Endometrium (tissue), 2 donors: ENCODE data around the gene RAVER1.
"Not testable (repeated sequence)": the region's sequence is repeated elsewhere in the genome, so short reads cannot be mapped to it uniquely, and the experiment has no call there.

Experiments used
- FAIRE-seq: peaks from 2 replicates; lab custom pipeline; 2012; peaks lifted over from hg19 to GRCh38; lab: Jason Lieb, UNC
- donor health status: control.
- donor health status: control.

Gene RAVER1

DNA sequence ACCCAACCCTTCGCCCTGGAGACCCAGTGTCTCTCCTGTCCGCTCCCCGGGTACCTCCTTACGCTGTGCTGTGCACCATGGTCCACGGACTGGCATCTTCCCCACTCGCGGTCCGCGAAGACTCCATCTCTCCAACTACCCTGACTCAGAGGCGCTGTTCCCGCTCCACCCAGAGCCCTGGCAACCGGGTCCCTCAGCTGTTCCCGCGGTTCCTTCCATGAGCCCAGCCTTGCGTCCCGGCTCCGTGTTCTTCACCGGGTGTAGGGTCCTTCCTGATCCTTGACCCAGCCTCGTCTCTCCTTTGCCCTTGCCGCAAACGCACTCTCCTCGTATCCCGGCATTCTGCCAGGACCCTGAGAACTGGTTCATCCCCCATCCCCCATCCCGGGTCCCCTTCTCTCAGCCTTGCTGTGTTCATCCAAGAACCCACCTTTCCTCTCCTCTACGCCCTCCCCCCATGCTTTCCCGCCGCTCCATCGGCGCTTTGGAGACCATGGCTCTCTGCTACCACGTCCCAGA lies 42.9 kb downstream of the RAVER1 start:
- FAIRE-seq: no peak

DNA sequence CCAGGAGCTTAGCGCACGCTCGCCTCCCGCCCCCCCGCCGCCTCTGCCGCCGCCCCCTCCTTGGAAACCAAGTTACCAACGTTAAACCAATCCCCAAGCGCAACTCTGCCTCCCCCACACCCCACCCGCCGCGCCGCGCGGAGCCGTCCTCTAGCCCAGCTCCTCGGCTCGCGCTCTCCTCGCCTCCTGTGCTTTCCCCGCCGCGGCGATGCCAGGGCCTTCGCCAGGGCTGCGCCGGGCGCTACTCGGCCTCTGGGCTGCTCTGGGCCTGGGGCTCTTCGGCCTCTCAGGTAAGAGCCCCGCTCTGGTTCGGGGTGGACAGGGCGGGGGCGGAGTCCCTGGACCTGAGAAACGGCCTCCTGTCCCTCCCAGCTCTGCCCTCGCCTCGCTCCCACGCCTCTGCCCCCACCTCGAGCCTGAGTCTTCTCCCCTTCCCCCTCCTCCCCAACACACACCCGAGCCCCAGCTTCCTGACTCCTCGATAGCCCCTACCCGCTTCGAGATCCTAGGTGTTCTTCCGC lies 43.4 kb downstream of the RAVER1 start, which contains the start of gene ICAM5:
Gene ICAM5, plus strand, starts transcription at position 117 of the 521 bp plus-strand sequence. Its CDS starts 92 bp downstream, at position 209.
- no peak for FAIRE-seq

DNA sequence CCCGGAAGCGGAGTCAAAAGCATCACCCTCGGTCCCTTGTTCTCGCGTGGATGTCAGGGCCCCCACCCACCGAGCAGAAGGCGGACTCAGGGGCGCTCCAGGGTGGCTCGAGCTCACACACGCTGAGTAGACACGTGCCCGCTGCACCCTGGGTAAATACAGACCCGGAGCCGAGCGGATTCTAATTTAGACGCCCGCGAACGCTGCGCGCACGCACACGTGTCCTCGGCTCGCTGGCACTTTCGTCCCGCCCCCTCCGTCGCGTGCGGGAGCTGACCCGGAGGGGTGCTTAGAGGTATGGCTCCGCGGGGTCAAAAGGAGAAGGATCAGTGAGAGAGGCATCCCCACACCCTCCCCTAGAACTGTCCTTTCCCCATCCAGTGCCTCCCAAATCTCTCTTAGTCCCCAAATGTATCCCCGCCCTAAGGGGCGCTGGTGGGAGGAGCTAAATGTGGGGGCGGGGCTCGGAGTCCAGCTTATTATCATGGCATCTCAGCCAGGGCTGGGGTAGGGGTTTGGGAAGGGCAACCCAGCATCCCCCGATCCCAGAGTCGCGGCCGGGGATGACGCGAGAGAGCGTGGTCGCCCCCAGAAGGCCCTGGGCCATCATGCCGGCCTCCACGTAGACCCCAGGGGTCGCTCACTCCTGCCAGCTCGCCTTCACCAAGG lies 44.0 kb downstream of the RAVER1 start:
- FAIRE-seq: no peak

DNA sequence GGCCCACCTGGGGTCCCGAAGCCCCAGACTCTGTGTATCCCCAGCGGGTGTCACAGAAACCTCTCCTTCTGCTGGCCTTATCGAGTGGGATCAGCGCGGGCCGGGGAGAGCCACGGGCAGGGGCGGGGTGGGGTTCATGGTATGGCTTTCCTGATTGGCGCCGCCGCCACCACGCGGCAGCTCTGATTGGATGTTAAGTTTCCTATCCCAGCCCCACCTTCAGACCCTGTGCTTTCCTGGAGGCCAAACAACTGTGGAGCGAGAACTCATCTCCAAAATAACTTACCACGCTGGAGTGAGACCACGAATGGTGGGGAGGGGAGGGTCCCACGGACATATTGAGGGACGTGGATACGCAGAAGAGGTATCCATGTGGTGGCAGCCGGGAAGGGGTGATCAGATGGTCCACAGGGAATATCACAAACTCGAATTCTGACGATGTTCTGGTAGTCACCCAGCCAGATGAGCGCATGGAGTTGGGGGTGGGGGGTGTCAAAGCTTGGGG lies 44.6 kb downstream of the RAVER1 start:
- no peak for FAIRE-seq

DNA sequence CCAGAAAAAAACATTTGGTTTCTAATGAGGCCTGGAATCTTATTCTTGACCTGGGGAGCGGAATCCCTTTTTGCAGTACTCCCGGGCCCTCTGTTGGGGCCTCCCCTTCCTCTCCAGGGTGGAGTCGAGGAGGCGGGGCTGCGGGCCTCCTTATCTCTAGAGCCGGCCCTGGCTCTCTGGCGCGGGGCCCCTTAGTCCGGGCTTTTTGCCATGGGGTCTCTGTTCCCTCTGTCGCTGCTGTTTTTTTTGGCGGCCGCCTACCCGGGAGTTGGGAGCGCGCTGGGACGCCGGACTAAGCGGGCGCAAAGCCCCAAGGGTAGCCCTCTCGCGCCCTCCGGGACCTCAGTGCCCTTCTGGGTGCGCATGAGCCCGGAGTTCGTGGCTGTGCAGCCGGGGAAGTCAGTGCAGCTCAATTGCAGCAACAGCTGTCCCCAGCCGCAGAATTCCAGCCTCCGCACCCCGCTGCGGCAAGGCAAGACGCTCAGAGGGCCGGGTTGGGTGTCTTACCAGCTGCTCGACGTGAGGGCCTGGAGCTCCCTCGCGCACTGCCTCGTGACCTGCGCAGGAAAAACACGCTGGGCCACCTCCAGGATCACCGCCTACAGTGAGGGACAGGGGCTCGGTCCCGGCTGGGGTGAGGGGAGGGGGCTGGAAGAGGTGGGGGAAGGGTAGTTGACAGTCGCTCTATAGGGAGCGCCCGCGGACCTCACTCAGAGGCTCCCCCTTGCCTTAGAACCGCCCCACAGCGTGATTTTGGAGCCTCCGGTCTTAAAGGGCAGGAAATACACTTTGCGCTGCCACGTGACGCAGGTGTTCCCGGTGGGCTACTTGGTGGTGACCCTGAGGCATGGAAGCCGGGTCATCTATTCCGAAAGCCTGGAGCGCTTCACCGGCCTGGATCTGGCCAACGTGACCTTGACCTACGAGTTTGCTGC lies 46.3 kb downstream of the RAVER1 start, which contains the start of gene ICAM4:
Gene ICAM4, plus strand, starts transcription at position 153 of the 935 bp plus-strand sequence. Its CDS starts 58 bp downstream, at position 211.
- FAIRE-seq: no peak

DNA sequence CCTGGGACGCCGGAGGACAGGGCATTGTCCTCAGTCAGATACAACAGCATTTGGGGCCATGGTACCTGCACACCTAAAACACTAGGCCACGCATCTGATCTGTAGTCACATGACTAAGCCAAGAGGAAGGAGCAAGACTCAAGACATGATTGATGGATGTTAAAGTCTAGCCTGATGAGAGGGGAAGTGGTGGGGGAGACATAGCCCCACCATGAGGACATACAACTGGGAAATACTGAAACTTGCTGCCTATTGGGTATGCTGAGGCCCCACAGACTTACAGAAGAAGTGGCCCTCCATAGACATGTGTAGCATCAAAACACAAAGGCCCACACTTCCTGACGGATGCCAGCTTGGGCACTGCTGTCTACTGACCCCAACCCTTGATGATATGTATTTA lies 47.9 kb downstream of the RAVER1 start:
- FAIRE-seq: no peak

DNA sequence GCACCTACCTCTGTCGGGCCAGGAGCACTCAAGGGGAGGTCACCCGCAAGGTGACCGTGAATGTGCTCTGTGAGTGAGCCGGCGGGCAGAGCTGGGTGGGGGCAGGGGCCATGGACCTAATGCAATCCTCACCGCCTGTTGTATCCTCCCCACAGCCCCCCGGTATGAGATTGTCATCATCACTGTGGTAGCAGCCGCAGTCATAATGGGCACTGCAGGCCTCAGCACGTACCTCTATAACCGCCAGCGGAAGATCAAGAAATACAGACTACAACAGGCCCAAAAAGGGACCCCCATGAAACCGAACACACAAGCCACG lies 48.4 kb downstream of the RAVER1 start:
- FAIRE-seq: no peak

DNA sequence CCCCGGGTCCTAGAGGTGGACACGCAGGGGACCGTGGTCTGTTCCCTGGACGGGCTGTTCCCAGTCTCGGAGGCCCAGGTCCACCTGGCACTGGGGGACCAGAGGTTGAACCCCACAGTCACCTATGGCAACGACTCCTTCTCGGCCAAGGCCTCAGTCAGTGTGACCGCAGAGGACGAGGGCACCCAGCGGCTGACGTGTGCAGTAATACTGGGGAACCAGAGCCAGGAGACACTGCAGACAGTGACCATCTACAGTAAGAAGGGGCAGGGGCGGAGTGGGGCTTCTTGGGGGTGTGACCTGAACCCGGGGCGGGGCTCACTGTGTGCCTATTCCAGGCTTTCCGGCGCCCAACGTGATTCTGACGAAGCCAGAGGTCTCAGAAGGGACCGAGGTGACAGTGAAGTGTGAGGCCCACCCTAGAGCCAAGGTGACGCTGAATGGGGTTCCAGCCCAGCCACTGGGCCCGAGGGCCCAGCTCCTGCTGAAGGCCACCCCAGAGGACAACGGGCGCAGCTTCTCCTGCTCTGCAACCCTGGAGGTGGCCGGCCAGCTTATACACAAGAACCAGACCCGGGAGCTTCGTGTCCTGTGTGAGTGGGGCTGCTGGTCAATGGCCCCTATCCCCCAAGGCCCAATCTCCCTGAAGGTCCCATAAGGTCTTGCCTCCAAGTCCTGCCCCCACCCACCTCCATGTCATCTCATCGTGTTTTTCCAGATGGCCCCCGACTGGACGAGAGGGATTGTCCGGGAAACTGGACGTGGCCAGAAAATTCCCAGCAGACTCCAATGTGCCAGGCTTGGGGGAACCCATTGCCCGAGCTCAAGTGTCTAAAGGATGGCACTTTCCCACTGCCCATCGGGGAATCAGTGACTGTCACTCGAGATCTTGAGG lies 49.0 kb downstream of the RAVER1 start:
- FAIRE-seq: no peak

DNA sequence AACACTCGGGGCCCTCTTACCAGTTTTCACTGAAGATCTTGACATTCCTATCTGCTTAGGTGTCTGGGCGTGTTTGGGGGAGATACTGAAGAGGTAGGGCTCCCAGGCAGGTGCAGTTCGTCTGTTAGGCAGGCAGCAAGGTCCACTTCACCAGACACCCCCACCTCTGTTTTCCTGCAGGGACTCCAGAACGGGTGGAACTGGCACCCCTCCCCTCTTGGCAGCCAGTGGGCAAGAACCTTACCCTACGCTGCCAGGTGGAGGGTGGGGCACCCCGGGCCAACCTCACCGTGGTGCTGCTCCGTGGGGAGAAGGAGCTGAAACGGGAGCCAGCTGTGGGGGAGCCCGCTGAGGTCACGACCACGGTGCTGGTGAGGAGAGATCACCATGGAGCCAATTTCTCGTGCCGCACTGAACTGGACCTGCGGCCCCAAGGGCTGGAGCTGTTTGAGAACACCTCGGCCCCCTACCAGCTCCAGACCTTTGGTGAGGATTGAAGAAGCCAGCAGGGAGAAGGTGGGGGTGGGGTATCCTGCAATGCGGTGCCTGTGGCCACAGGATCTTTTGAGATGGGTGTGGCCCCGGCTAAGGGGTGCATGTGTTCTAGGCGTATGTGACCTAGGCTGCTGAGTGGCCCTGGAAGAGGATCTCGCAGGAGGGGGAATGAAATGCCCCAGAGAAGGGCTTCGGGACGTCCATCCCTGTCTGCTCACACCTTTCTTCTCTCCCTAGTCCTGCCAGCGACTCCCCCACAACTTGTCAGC lies 49.8 kb downstream of the RAVER1 start:
- FAIRE-seq: no peak

DNA sequence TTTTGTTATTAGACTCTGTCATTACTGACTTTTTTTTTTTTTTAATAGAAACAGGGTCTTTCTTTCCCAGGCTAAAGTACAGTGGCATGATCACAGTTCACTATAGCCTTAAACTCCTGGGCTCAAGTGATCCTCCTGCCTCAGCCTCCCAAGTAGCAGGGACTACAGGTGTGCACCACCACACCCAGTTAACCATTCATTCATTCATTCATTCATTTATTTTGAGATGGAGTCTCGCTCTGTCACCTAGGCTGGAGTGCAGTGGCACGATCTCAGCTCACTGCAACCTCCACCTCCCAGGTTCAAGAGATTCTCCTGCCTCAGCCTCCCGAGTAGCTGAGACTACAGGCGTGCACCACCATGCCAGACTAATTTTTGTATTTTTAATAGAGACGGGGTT lies 51.3 kb downstream of the RAVER1 start:
- not testable (repeated sequence) for FAIRE-seq

DNA sequence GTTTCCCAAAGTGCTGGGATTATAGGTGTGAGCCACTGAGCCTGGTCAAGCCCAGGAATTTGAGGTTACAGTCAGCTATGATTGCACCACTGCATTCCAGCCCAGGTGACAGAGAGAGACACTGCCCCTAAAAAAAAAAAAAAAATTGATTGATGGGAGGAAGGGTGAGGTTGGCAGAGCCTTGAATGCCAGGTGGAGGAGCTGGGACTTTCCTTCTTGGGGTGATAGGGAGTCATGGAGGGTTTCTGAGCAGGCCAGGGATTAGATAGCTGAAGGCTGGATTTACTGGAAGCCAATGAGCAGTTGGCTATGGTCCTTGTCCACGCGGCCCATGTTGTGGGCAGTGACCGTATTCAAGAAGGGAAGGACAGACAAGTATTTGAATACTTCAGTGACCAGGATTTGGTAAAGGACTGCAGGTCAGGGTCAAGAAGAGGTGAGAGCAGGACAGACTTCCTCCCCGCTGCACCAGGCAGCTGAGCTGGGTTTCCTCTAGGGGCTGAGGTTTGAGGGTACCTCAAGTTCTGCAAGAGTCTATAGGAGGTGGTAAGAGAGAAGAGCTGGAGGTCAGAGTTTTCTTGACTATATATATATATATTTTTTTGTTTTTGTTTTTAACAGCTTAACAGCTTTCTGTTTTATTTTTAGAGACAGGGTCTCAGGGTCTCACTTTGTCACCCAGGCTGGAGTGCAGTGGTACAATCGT lies 53.4 kb downstream of the RAVER1 start:
- FAIRE-seq: no peak

DNA sequence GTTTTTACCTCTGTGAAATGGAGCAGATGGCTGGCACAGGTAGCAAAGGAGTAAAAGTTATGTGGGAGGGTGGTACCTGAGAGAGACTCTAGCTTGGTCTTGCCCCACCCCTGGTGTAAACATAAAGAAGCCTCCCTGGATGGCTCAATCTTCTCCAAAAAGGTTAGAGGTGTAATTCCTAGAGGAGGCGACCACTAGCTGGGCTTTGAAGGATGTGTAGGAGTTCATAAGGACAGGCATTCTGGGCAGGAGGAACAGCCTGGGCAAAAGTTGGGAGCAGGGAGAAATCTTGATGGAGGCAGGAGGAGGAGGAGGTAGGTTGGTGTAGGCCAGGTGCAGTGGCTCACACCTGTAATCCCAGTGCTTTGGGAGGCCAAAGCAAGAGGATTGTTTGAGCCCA lies 54.4 kb downstream of the RAVER1 start:
- FAIRE-seq: no peak

DNA sequence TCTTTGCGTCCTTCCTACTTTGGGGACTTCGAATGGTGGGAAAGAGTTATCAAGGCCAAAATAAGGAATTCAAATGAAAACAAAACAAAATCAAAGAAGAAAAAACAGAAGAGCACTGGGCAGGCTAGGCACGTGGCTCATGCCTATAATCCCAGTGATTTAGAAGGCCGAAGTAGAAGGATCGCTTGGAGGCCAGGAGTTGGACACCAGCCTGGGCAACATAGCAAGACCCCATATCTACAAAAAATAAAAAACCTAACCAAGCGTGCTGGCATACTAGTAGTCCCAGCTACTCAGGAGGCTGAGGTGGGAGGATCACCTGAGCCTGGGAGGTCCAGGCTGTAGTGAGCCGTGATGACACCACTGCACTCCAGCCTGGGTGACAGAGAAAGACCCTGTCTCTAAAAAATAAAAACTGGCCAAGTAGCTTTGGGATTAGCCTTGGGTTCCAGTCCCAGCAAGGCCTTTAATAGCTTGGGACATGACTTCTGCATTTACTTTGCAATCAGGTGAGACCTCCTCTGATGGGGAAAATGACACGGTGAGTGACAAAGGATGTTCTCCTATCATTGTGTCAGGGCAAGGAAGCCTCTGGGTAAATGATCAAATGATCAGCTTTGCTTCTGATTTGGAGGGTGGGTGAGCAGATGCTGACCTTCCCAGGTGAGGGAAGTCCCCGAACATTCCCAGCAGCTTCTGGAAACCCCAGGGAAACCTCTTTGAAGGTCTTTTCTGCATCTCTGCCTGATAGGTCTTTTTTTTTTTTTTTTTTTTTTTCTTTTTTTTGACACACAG lies 55.3 kb downstream of the RAVER1 start:
- no peak for FAIRE-seq

DNA sequence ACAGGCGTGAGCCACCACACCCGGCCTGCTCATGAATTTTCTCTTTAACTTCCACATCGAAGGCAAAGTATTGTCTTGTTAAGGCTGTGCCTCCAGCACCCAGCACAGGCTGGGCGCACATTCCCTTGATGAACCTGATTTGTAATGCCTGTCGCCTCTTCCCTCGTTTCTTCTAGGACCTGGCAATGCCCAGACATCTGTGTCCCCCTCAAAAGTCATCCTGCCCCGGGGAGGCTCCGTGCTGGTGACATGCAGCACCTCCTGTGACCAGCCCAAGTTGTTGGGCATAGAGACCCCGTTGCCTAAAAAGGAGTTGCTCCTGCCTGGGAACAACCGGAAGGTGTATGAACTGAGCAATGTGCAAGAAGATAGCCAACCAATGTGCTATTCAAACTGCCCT lies 58.7 kb downstream of the RAVER1 start:
- no peak for FAIRE-seq

DNA sequence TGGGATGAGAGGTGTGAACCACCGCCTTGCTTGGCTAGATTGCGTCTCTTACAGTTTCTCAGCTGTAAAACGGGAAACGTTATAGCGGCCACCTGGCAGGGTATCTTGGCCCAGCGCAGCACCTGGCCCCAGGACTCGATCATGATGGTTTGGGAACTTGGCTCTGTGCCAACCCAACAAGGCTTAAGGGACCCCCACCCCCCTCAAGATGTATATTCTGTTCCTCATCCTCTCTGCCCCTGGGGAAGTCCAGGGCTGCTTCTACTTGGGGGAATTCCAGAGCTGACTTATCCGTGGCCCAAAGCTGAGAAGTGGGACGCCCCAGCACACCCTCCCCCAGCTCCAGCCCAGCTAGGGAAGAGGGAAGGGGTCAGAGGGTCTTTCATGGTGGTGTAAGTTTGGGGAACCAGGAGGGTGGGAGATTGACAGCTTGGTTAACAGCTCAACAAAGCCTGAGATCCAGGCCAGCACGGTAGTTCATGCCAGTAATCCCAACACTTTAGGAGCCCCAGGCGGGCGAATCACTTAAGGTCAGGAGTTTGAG lies 61.7 kb downstream of the RAVER1 start:
- FAIRE-seq: no peak

DNA sequence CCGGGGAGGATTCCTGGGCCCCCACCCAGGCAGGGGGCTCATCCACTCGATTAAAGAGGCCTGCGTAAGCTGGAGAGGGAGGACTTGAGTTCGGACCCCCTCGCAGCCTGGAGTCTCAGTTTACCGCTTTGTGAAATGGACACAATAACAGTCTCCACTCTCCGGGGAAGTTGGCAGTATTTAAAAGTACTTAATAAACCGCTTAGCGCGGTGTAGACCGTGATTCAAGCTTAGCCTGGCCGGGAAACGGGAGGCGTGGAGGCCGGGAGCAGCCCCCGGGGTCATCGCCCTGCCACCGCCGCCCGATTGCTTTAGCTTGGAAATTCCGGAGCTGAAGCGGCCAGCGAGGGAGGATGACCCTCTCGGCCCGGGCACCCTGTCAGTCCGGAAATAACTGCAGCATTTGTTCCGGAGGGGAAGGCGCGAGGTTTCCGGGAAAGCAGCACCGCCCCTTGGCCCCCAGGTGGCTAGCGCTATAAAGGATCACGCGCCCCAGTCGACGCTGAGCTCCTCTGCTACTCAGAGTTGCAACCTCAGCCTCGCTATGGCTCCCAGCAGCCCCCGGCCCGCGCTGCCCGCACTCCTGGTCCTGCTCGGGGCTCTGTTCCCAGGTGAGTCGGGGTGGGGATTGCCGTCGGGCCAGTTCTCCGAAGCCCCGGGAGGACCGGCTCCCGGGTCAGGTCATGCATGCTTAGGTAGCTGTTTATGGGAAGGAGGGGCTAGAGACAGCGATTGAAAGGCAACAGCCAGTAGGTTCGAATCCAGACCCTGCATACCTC lies 62.5 kb downstream of the RAVER1 start, which contains the start of gene ICAM1:
Gene ICAM1, plus strand, starts transcription at position 505 of the 779 bp plus-strand sequence. Its CDS starts 40 bp downstream, at position 545.
- no peak for FAIRE-seq

DNA sequence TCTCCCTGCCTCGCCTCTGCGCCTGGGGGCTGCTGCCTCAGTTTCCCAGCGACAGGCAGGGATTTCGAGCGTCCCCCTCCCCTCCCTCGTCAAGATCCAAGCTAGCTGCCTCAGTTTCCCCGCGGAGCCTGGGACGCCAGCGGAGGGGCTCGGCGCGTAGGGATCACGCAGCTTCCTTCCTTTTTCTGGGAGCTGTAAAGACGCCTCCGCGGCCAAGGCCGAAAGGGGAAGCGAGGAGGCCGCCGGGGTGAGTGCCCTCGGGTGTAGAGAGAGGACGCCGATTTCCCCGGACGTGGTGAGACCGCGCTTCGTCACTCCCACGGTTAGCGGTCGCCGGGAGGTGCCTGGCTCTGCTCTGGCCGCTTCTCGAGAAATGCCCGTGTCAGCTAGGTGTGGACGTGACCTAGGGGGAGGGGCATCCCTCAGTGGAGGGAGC lies 63.1 kb downstream of the RAVER1 start:
- FAIRE-seq: no peak
